Mesothelial cell of epicardium (in vitro differentiated cells): ENCODE measurements around the gene MGAT5. TPM values are rescaled to one million over a fixed set of nuclear protein-coding genes. Genes with fewer than 3 reads are reported as not detected.

Source experiments
- DNase-seq, 2 experiments: peaks; one replicate each; pipeline ENCODE4 v3.0.0; 2021; ENCODE audit warnings: low spot score in 2 of 2; ENCODE audit not compliant: unreplicated experiment in 2 of 2
- H3K27ac Mint-ChIP-seq: 2 replicates; pipeline ENCODE4 v1.8.0; 2021; ENCODE audit warnings: mixed read lengths
- H3K27me3 Mint-ChIP-seq: 2 replicates; pipeline ENCODE4 v1.8.0; 2021; ENCODE audit warnings: low read depth, mixed read lengths
- H3K36me3 Mint-ChIP-seq: 2 replicates; pipeline ENCODE4 v1.8.0; 2021; ENCODE audit warnings: mixed read lengths
- H3K4me1 Mint-ChIP-seq: 2 replicates; pipeline ENCODE4 v1.8.0; 2021; ENCODE audit warnings: mixed read lengths
- H3K4me3 Mint-ChIP-seq: 2 replicates; pipeline ENCODE4 v1.8.0; 2021; ENCODE audit warnings: mild to moderate bottlenecking, moderate library complexity, mixed read lengths
- H3K9me3 Mint-ChIP-seq: 2 replicates; pipeline ENCODE4 v1.8.0; 2021; ENCODE audit warnings: mixed read lengths
- CTCF ChIP-seq: fragments of 200-600 bp; sonication (generic); IDR thresholded peaks from one replicate; pipeline ENCODE4 v1.5.0; 2021; ENCODE audit warnings: antibody characterized with exemption; ENCODE audit not compliant: unreplicated experiment
- total RNA-seq: library from RNA; stranded (reverse); gene quantifications from 3 replicates; pipeline ENCODE4 v1.2.1, GENCODE V29; 2021

Gene MGAT5
- total RNA-seq, 1 donor from 2014 or later = 41.1 TPM

GRCh38 chr2:134273256-134273983 lies 19.5 kb downstream of the MGAT5 start:
- Mint-ChIP-seq H3K4me3 (no peak overlapping the region), H3K9me3 (no peaks in the 10 kb centered on the region), H3K4me1 (peaks cover 3% of the 10 kb centered on the region), H3K36me3 (peaks cover 2% of the 10 kb centered on the region), H3K27ac (no peak overlapping the region), H3K27me3 (no peaks in the 10 kb centered on the region)
- TF ChIP-seq CTCF = no peak
- DNase-seq = no peak

DNA sequence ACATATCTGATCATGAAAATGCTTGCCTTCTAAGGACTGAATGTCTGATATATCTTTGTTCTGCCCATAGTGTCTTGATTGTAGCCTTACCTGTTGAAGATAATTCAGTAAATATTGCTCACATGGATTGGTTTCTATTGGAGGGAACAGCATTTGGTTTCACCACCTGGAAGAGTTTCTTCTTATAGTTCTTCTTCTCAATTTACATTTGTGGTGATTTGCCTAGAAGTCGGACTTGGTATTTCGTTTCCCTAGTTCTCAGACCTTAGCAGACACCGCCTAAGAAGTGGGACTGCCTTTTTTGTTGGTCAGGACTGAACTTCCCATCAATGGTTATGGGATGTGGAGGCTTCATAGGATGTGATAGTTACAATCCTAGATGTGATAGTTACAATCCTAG lies 20.2 kb downstream of the MGAT5 start:
- Mint-ChIP-seq H3K27me3 (no peaks in the 10 kb centered on the region), H3K4me3 (no peak overlapping the region), H3K4me1 (peaks cover 3% of the 10 kb centered on the region), H3K9me3 (no peaks in the 10 kb centered on the region), H3K36me3 (peaks cover 2% of the 10 kb centered on the region), H3K27ac (no peak overlapping the region)
- DNase-seq = no peak
- no peak for TF ChIP-seq CTCF

GRCh38 chr2:134275058-134275862 lies 21.4 kb downstream of the MGAT5 start:
- no peaks in the 10 kb centered on the region for H3K27me3 Mint-ChIP-seq
- no peak for DNase-seq
- H3K9me3 Mint-ChIP-seq = no peaks in the 10 kb centered on the region
- TF ChIP-seq CTCF = no peak
- peaks cover 3% of the 10 kb centered on the region for H3K4me1 Mint-ChIP-seq
- peaks cover 1% of the 10 kb centered on the region for H3K36me3 Mint-ChIP-seq
- no peak overlapping the region for H3K4me3 Mint-ChIP-seq
- H3K27ac Mint-ChIP-seq = no peak overlapping the region

DNA sequence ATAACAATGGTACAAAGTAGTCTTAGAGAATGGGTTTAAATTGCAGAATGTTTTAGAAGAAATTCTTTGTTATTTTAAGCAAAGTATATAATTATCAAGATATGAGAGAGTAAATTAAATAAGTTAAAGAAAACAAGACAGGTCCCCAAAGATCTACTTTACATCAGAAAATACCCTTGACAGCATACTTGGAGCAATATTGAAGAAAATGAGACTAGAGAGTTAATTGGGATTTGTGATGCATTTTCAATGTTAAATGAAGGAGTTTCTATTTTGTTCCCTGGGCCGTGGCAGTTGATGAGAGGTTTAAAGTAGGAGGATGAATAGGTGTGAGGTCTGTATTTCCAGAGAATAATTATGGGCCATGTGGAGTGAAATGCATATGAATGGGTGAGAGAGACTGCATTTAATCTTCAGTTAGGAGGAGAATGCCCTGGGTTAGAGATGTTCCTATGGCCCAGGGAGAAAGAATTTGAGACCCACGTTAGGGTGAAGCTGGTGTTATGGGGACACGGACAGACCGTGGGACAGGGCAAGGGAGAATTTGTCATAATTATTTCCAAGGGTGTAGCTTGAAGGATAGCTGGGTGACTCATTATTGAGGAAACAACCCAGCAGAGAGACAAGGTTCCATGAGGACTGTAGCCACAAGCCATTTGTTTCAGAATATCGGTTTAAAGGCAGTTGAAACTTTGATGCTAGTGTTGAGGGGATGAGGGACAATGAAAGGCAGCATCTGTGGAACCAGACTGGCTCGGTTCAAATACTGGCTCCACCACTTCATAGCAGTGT lies 22.7 kb downstream of the MGAT5 start:
- no peak for DNase-seq
- Mint-ChIP-seq H3K9me3 (no peaks in the 10 kb centered on the region), H3K4me3 (no peak overlapping the region), H3K36me3 (no peaks in the 10 kb centered on the region), H3K27ac (no peak overlapping the region), H3K27me3 (no peaks in the 10 kb centered on the region), H3K4me1 (peaks cover 4% of the 10 kb centered on the region)
- no peak for TF ChIP-seq CTCF

DNA sequence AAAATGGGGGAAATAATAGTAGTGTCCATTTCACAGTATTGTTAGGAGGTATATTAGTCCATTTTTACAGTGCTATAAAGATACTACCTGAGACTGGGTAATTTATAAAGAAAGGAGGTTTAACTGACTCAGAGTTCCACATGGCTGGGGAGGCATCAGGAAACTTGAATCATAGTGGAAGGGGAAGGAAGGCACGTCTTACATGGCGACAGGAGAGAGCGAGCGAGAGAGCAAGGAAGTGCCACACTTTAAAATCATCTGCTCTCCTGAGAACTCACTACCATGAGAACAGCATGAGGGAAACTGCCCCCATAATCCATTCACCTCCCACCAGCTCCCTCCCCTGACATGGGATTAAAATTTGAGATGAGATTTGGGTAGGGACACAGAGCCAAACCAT lies 23.4 kb downstream of the MGAT5 start:
- Mint-ChIP-seq H3K36me3 (no peaks in the 10 kb centered on the region), H3K9me3 (no peaks in the 10 kb centered on the region), H3K4me1 (peaks cover 6% of the 10 kb centered on the region), H3K4me3 (no peak overlapping the region), H3K27ac (no peak overlapping the region), H3K27me3 (no peaks in the 10 kb centered on the region)
- no peak for DNase-seq
- TF ChIP-seq CTCF = no peak
